ENCODE results near the gene PKM. TPM values are rescaled to one million over a fixed set of nuclear protein-coding genes. Genes with fewer than 3 reads are reported as not detected.

The PKM gene
- total RNA-seq, 4 donors from 2014 or later = 307 to 392 (median 318) TPM

DNA sequence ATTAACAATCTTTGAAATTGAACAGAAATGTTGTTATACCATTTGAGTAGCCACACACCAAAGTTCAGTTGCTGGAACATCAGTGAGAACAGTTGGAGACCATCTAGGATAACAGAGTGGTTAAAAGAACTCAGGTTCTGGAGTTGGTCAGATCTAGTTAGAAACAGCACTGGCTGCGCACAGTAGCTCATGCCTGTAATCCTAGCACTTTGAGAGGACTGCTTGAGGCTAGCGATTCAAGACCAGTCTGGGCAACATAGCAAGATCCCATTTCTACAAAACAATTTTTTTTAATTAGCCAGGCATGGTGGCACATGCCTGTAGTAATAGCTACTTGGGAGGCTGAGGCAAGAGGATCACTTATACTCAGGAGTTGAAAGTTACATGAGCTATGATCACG, 7.6 kb upstream of the PKM start:
- Histone ChIP-seq H3K4me3 (no peak overlapping the region), H3K27ac (no peak overlapping the region), H3K4me1 (peaks cover 0 to 14% (median 0%) of the 10 kb centered on the region in 4 donors), H3K36me3 (peaks cover 0 to 28% (median 0%) of the 10 kb centered on the region in 3 donors), H3K27me3 (no peaks in the 10 kb centered on the region), H3K9me3 (no peaks in the 10 kb centered on the region)
- TF ChIP-seq, protein P1, sequence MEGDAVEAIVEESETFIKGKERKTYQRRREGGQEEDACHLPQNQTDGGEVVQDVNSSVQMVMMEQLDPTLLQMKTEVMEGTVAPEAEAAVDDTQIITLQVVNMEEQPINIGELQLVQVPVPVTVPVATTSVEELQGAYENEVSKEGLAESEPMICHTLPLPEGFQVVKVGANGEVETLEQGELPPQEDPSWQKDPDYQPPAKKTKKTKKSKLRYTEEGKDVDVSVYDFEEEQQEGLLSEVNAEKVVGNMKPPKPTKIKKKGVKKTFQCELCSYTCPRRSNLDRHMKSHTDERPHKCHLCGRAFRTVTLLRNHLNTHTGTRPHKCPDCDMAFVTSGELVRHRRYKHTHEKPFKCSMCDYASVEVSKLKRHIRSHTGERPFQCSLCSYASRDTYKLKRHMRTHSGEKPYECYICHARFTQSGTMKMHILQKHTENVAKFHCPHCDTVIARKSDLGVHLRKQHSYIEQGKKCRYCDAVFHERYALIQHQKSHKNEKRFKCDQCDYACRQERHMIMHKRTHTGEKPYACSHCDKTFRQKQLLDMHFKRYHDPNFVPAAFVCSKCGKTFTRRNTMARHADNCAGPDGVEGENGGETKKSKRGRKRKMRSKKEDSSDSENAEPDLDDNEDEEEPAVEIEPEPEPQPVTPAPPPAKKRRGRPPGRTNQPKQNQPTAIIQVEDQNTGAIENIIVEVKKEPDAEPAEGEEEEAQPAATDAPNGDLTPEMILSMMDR (IDR thresholded peaks at IDR 0.05) = no peak
- TF ChIP-seq POLR2A (IDR thresholded peaks at IDR 0.05) = no peak
- DNase-seq = no peak

DNA sequence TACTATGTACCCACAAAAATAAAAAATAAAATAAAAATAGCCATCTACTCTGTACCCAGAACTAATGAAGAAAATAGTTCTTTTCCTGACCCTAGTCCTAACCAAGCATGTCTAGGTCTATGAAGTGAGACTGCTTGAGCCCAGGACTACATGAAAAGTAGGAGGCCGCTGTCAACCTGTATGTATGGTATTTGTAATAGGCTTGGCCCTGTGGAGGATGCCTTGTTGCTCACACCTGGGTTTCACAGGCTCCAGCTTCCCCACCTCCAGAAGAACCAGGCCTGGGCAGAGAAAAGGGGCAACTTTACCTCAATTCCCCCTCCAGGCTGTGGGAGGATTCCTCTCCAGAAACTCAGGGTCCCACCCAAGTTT, 6.8 kb upstream of the PKM start:
- Histone ChIP-seq H3K27me3 (no peaks in the 10 kb centered on the region), H3K9me3 (no peaks in the 10 kb centered on the region), H3K4me3 (no peak overlapping the region), H3K27ac (peak overlapping the region in 2 of 4 donors; percentile 5 to 15), H3K4me1 (peaks cover 0 to 14% (median 0%) of the 10 kb centered on the region in 4 donors), H3K36me3 (peaks cover 0 to 24% (median 0%) of the 10 kb centered on the region in 3 donors)
- no peak for TF ChIP-seq POLR2A (IDR thresholded peaks at IDR 0.05)
- TF ChIP-seq, protein P1 (IDR thresholded peaks at IDR 0.05) = no peak
- DNase-seq = no peak

DNA sequence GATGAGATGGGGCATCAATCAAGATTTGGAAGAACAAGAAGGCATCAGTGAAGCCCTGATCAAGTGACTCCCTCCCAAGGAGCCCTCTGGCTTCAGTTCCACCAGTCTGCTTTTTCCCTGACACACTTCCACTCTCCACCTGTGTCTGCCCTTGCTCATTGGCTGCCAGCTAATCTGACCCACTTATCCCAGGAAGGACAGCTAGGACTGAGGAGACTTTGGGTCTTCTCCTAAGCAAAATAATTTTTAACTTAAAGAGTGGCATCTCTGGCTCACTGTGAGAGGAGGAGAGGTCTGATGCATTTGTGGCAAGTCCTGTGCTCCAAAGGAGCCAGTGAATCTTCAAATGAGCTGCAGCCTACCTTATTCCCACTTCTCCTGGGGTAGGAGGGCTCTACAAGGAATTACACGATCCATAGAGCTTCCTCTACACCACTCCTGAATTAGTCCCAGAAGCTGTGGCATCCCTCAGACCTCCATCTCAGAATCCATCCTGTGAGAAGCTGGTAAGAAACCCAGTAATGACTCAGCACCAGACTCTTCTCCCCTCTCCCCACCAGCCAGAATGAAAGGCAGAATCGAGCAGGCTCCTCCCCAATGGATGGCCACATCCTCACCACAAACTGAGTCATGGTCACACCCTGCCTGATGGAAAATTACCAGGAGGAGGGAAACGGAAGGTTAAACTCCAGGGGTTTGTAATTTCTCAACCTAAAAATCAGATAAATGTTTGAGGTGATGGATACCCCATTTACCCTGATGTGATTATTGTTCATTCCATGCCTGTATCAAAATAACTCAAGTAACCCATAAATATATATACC, 6.3 kb upstream of the PKM start:
- Histone ChIP-seq H3K36me3 (peaks cover 0 to 18% (median 0%) of the 10 kb centered on the region in 3 donors), H3K4me1 (peaks cover 0 to 20% (median 0%) of the 10 kb centered on the region in 4 donors), H3K27me3 (no peaks in the 10 kb centered on the region), H3K4me3 (no peak overlapping the region), H3K27ac (peak overlapping the region in 3 of 4 donors; percentile 5 to 15 (median 8)), H3K9me3 (no peaks in the 10 kb centered on the region)
- peak in 1 of 3 donors; percentile 75 for DNase-seq
- no peak for TF ChIP-seq POLR2A (IDR thresholded peaks at IDR 0.05)
- TF ChIP-seq, protein P1 (IDR thresholded peaks at IDR 0.05) = no peak

DNA sequence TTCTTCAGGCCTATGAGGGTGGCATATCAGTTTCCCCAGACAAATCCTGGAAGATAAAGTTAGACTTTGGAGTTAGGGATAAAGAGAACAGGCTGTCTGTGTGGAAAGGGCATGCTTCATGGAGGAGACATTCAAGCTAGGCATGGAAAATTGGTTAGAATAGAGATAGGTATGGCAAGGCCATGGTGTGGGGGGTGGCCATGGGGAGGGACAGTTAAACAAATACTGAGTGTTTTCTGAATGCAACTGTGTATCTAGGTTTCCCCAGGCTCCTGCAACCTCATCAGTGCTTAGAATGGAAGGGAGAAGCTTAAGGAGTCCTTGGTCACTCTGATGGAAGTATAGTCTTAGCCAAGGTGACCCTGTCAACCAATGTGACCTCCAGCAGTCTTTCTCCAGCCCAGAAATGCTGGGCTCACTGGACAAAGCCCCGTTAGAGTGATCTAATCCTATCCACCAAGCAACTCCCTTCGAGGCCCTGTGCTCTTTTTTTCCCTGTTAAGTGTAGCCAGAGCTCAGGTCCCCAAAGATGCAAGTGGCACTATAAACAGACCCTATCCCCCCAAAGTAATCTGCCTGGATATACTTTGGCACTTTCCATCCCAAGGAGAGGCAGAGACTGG, 5.5 kb upstream of the PKM start:
- H3K27me3 ChIP-seq = no peaks in the 10 kb centered on the region
- H3K4me3 ChIP-seq = no peak overlapping the region
- peaks cover 0 to 27% (median 0%) of the 10 kb centered on the region in 4 donors for H3K4me1 ChIP-seq
- peaks cover 0 to 10% (median 0%) of the 10 kb centered on the region in 3 donors for H3K36me3 ChIP-seq
- TF ChIP-seq, protein P1 (IDR thresholded peaks at IDR 0.05) = no peak
- no peak for TF ChIP-seq POLR2A (IDR thresholded peaks at IDR 0.05)
- no peak for DNase-seq
- no peaks in the 10 kb centered on the region for H3K9me3 ChIP-seq
- H3K27ac ChIP-seq = no peak overlapping the region

DNA sequence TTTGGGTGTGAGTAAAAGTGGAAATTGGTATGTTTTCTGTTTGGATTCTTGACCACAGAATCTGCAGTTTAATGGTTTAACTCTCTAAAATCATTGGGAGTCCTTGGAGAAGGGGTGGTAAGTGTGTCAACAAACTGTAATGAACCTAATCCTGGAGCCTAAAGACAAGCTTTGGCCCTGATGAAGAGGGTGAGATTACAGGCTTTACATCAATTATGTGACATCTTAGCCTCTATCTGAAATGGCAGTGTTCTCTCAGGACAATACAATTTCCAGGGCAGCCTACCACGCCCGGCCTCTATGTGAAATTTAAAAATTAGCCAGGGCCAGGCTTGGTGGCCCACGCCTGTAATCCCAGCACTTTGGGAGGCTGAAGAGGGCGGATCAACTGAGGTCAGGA, 4.3 kb upstream of the PKM start:
- no peak overlapping the region for H3K27ac ChIP-seq
- DNase-seq = no peak
- no peaks in the 10 kb centered on the region for H3K27me3 ChIP-seq
- TF ChIP-seq, protein P1 (IDR thresholded peaks at IDR 0.05) = no peak
- TF ChIP-seq POLR2A (IDR thresholded peaks at IDR 0.05) = no peak
- H3K4me1 ChIP-seq = peaks cover 0 to 27% (median 0%) of the 10 kb centered on the region in 4 donors
- H3K36me3 ChIP-seq = no peaks in the 10 kb centered on the region
- no peak overlapping the region for H3K4me3 ChIP-seq
- no peaks in the 10 kb centered on the region for H3K9me3 ChIP-seq

All from Peyer's patch (tissue), 4 donors.